Ovary (tissue), 3 donors: ENCODE measurements around the gene RTF1.

Source experiments
- CTCF ChIP-seq, 3 donors: fragments of 450-650 bp in 2 of 3; fragments of 200-600 bp in 1 of 3; IDR thresholded peaks; one replicate each; pipeline versions ENCODE4 v1.5.1 to v1.8.0; 2016 to 2022; ENCODE audit warnings: antibody characterized with exemption in 3 of 3, mild to moderate bottlenecking in 1 of 3
- POLR2A ChIP-seq: fragments of 450-650 bp; IDR thresholded peaks from one replicate; pipeline ENCODE4 v1.6.1; 2017; ENCODE audit warnings: antibody characterized with exemption, mild to moderate bottlenecking, moderate library complexity
- donor health status: DM: no; HTN: no; CAD: no.

DNA sequence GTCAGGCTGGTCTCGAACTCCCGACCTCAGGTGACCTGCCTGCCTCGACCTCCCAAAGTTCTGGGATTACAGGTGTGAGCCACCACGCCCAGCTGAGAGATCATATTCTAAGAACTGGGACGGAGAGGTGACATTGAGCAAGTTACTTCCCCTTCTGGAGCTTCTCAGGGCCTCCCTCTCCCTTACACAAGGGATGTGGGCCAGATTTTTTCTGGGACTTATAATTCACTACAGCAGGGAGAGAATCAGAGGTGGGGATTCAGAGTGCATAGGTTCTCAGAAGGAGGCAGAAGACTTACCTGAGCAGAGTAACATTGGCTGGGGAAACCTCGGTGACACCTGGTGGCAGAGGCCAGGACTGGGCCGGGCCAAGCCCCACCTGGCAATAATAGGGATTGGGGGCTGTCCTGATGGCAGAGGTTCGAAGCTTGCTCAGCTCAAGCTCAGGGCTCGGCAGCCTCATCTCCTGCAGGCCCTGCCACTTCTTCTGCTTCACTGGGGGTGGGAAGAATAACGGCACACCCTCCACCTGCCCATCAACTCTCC is 90.0 kb downstream of the RTF1 start:
- TF ChIP-seq CTCF (IDR thresholded peaks at IDR 0.05) (no peak), POLR2A (no peak)
